Inflammatory macrophage treated with lipopolysaccharide for 4 hours (primary cell): ENCODE data around the gene ASTN2.

Source experiments
- DNase-seq: peaks from one replicate; pipeline ENCODE4 v3.0.0-alpha.2; 2020

Gene ASTN2

GRCh38 chr9:117296453-117296852 lies 118.4 kb downstream of the ASTN2 start:
- no peak for DNase-seq

- DNase-seq, result no peak
Observed at GRCh38 chr9:117293206-117294114, 121.4 kb downstream of the ASTN2 start.

DNA sequence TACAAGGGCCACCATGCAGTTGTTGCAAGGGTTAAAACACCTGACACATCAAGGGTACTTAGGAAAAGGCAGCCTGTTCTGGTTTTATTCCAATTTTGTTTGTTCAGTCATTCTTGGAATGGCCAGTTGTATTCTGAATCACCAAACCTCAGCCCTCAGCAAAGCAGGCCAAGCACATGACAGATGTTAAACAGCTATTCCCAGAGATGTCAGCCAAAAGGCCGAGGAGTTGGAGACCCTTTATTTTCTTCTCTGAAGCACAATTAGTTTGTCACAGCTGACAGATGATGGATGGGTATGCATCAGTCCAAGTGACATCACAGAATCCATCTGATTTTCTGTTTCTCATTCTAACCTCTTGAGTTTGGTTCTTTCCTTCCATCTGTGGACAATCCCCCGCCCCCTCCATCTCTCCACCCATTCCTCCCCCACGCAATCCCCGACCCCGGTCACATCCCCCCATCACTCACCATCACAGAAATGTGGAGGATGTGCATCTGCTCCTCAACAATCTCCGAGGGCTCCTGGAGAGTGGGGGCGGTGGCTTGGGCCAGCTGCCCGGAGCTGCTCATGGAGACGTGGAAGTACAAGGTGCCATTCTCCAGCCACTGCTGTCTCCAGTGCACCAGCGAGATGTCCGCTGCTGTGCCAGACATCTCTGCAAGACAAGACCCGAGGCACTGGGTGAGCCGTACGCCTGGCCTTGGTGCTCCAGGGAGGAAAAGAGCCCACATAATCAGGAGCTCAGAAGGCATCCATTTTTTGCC lies 123.8 kb downstream of the ASTN2 start:
- no peak for DNase-seq

GRCh38 chr9:117290306-117290840 lies 124.5 kb downstream of the ASTN2 start:
- DNase-seq, result no peak

- no peak for DNase-seq
Observed at GRCh38 chr9:117286245-117286644, 128.6 kb downstream of the ASTN2 start.

DNA sequence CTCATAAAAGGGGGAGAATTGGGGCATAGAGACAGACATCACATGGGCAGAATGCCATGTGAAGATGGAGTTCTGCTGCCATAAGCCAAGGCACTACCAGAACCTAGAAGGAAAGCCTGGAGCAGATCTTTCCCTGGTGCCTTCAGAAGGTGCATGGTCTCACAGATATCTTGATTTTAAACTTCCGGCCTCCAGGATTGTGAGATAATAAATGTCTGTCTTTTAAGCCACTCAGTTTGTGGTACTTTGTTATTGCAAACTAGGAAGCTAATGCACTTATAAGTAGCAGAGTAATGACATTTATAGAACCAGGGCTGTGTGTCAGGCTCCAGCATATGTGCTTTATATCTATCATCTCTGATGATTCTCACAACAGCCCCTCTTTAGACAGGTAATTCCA lies 130.4 kb downstream of the ASTN2 start:
- no peak for DNase-seq

DNA sequence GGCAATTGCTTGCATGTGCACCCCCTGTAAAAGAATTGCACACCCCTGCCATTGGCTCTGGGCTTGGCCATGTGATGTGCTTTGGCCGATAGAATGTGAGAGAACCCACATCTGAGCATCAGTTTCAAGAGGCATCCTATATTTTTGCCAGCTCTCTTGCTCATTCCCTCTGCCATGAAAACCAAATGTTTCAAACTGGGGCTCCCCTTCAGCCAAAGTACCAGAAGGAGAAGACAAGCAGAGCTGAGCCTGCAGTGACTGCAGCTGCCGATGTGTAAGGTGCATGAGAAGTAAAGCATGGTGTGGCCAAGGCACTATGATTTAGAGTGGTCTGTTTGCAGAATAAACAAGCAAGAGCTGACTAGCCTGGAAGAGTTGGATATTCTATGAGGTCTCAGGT lies 132.3 kb downstream of the ASTN2 start:
- DNase-seq, result no peak

GRCh38 chr9:117278471-117279035 lies 136.3 kb downstream of the ASTN2 start:
- no peak for DNase-seq

DNA sequence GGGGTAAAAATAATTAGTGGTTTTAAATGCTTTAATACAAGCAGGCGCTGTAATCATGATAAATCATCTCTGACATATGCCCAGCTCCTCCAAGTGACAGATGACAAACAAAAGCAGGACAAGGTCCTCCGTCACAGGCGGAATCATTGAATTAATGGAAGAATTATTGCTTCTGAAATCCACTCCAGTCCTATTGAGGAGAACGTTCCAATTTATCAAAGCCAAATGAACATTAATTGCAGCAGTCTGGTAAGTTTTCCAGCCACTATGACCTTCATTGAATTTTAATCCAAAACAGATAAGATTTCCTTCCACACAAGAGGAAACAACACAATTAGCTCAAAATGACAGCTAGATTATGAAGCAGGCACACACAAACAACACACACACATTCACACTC lies 136.8 kb downstream of the ASTN2 start:
- DNase-seq, result no peak

- no peak for DNase-seq
Observed at GRCh38 chr9:117276444-117276843, 138.4 kb downstream of the ASTN2 start.

GRCh38 chr9:117273612-117274011 lies 141.2 kb downstream of the ASTN2 start:
- no peak for DNase-seq

- DNase-seq, result no peak
Observed at GRCh38 chr9:117268847-117269446, 145.9 kb downstream of the ASTN2 start.

DNA sequence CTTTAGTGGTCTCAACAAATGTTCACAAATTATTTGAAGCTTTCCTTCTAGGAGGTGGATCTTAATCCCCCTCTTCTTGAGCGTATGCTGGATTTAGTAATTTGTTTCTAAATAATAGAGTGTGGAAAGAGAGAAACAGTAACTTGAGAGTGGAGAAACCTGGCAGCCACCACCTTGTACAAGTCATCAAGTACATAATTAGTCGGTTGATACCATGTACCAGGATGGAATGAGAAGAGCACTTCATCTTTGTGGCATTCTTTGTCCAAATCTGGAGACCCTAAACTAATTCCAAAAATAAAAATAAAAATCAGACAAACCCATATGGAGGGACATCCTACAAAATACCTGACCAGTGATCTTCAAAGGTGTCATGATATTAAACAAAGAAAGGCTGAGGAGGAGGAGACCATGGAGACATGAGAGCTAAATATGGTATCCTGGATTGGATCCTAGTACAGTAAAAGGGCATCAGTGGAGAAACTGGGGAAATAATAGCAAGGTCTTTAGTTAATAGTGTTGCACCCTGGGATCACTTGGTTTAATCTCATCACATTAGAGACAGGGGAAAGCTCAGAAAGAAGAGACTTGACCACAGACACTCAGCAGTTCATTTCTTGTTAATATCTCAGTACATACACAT lies 147.9 kb downstream of the ASTN2 start:
- no peak for DNase-seq

- no peak for DNase-seq
Observed at GRCh38 chr9:117265253-117265652, 149.6 kb downstream of the ASTN2 start.

DNA sequence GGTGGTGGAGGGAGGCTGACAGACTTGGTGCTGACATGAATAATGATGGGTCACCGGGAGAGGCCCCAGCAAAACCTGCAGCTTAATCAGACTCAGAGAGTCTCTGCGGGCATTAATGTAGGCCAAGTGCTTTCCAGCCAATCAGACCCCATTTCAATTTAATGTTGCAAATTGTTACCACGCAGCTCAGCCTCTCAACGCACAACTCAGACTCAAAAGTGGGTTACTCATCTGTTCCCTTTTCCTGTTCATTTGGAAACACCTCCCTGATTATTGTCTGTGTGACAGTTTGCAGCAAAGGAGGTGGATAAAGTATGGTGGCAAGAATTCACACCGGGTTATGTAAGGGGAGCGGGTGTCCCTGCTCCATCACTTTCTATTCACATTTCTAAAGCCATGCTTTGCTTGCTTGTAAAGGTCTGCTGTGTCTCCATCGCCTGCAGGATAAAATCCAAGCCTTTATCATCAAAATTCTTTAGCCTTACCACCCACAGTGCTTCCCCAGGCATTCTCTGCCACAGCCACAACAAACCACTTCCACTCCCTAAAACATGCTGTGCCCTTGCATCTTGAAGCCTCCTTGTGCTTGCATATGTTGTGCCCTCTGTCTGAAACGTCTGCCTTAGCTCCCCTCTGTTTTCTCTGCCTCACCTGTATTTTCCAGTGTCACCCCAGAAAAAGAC lies 156.5 kb downstream of the ASTN2 start:
- DNase-seq, result no peak

- DNase-seq, result no peak
Observed at GRCh38 chr9:117253261-117253660, 161.6 kb downstream of the ASTN2 start.

- no peak for DNase-seq
Observed at GRCh38 chr9:117250610-117251215, 164.1 kb downstream of the ASTN2 start.

DNA sequence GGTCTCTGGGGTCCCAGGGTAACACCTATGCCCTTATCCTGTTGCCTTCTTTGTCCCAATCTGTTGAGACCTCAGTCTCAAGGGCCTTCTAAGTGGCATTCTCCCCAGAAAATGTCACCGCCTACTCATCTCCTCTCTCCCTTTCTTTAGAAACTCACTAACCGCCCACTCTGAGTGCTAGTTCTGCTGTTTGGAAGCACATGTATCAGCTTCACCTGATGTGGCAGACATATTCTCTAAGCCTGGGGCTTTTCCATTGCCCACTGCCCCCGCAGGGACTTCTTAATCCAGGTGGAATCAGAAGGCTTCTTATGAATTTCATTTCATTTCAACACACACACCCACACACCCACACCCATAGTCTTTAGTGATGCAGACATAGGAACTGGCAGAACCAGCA lies 165.1 kb downstream of the ASTN2 start:
- no peak for DNase-seq

DNA sequence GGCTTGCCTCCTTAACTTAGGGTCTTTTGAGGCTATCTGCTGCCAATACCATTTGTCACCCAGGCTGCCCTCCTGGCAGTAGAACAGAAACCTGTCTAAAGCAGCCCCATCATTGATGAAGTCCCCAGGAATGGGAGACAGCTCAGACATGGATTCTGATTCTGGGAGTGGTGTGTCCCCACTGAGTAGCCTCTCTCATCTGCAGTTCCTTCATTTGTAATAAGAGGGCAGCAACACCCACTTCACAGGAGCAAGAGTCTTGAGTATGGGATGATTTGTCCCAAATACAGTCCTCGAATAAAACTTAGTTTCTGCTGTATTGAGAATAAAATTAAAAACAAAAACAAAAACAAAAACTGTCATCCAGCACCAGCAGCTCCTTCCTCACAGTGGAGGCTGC lies 167.6 kb downstream of the ASTN2 start:
- DNase-seq, result no peak

- no peak for DNase-seq
Observed at GRCh38 chr9:117245175-117245829, 169.6 kb downstream of the ASTN2 start.

DNA sequence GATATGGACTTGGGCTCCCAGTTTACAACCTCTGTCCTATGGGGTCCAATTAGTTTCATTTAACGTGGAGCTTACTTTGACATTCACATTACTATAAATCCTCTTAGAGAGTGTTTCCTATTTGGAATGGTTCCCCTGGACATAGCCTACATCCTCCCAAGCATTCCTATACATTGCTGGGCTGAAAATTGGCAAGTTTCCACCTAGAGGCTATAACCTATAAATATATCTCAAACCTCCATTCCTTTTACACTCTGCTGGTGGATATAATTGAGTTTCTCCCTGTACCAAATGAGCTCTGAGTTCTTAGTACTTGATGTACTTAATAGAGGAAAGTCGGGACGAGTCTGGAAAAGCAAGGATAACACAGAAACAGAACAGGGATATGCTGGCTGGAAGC lies 172.8 kb downstream of the ASTN2 start:
- DNase-seq, result no peak
